Ovary (tissue), 9 donors: ENCODE data around the gene RSU1. TPM values are rescaled to one million over a fixed set of nuclear protein-coding genes. Genes with fewer than 3 reads are reported as not detected.

Experiments used
- DNase-seq, 5 donors: peaks; one replicate each; pipeline ENCODE4 v3.0.0-alpha.2; 2019 to 2020
- H3K27ac ChIP-seq, 2 donors: fragments of 200-600 bp; one replicate each; pipeline versions ENCODE4 v1.5.1 to v1.8.0; 2019 to 2022
- H3K27me3 ChIP-seq: fragments of 200-600 bp; one replicate; pipeline ENCODE4 v1.8.0; 2022
- H3K36me3 ChIP-seq: fragments of 200-600 bp; sonication (generic); one replicate; pipeline ENCODE4 v1.5.1; 2019
- H3K4me1 ChIP-seq: one replicate; pipeline ENCODE4 v1.8.1; 2013; ENCODE audit warnings: mild to moderate bottlenecking, moderate library complexity; ENCODE audit not compliant: insufficient read depth
- H3K4me3 ChIP-seq: fragments of 200-600 bp; sonication (generic); one replicate; pipeline ENCODE4 v1.5.1; 2017
- H3K9me3 ChIP-seq, 2 donors: fragments of 200-600 bp in 1 of 2; sonication (generic) in 1 of 2; one replicate each; pipeline versions ENCODE4 v1.5.1 to v1.8.1; 2013 to 2019; ENCODE audit warnings: mild to moderate bottlenecking in 1 of 2, moderate library complexity in 1 of 2
- CTCF ChIP-seq, 3 donors: fragments of 450-650 bp in 2 of 3; fragments of 200-600 bp in 1 of 3; IDR thresholded peaks; one replicate each; pipeline versions ENCODE4 v1.5.1 to v1.8.0; 2016 to 2022; ENCODE audit warnings: antibody characterized with exemption in 3 of 3, mild to moderate bottlenecking in 1 of 3
- EP300 ChIP-seq: sonication (generic); formaldehyde crosslinking; IDR thresholded peaks from one replicate; pipeline ENCODE4 v1.6.1; 2017; ENCODE audit warnings: antibody characterized with exemption
- POLR2A ChIP-seq: fragments of 450-650 bp; IDR thresholded peaks from one replicate; pipeline ENCODE4 v1.6.1; 2017; ENCODE audit warnings: antibody characterized with exemption, mild to moderate bottlenecking, moderate library complexity
- WGBS, 3 donors: extraction: QIAGEN DNeasy Blood & Tissue Kit in 1 of 3; methylation state at CpG; one replicate each; pipeline versions ENCODE4 v1.1.5 to v1.1.7; 2013 to 2017; 5-methylcytosine and 5-hydroxymethylcytosine counted together
- intact Hi-C, 4 donors: fragments of 100-400 bp; cut with DNase I; formaldehyde crosslinking; loops; one replicate each; pipeline versions ENCODE4 v1.11.0 to v1.15.1; 2022 to 2023
- polyA plus RNA-seq, 2 donors: library from polyadenylated mRNA; stranded (reverse); fragments of 200-250 nt in 1 of 2; fragments of 350-450 nt in 1 of 2; fragmentation: Illumina TruSeq in 1 of 2; extraction: RNeasy Lipid Tissue Mini Kit (QIAGEN cat#74804) in 1 of 2; gene quantifications; one replicate each; pipeline ENCODE4 v1.2.3, GENCODE V29; 2013 to 2014
- total RNA-seq, 7 donors: library from RNA; depleted of rRNA in 2 of 7; stranded (reverse); fragments of >200 nt in 2 of 7; fragmentation: NEBNext Ultra II Directional in 3 of 7; extraction: Animal tissue kit (Norgen Biotek cat#: 25700) in 3 of 7; gene quantifications; one replicate each; pipeline versions ENCODE4 v1.1.0 to v1.2.4, GENCODE V29; 2016 to 2023
- donor health status: DM: no; HTN: no; CAD: no; lungs with moderate emphysema.
- donor health status: DM: no; HTN: no; CAD: no.
- donor health status: Bipolar disorder and iron deficiency.
- donor health status: DM: yes; HTN: yes; CAD: no.
- donor health status: DM: no; HTN: no; CAD: no.
- donor health status: DM: yes; HTN: yes; CAD: no.

The RSU1 gene
- total and polyA plus RNA-seq, 9 donors, result 30.1 to 184 (median 70.3) TPM

GRCh38 chr10:16612981-16613355 lies 204.3 kb downstream of the RSU1 start:
- H3K36me3 ChIP-seq, result no peaks in the 10 kb centered on the region
- H3K27ac ChIP-seq, result no peak overlapping the region
- H3K9me3 ChIP-seq, result no peaks in the 10 kb centered on the region
- H3K4me1 ChIP-seq, result no peaks in the 10 kb centered on the region
- intact Hi-C loops, result no loop called here
- WGBS, 3 donors, result 75 to 81% (median 75%) methylated on average over 2 of the region's 2 CpGs
- no peak for DNase-seq
- H3K4me3 ChIP-seq, result no peak overlapping the region
- TF ChIP-seq CTCF (IDR thresholded peaks at IDR 0.05) (no peak), POLR2A (no peak), EP300 (no peak)
- H3K27me3 ChIP-seq, result no peaks in the 10 kb centered on the region

- intact Hi-C loops, result no loop called here
- no peaks in the 10 kb centered on the region for H3K27me3 ChIP-seq
- no peak overlapping the region for H3K4me3 ChIP-seq
- no peak for DNase-seq
- 71 to 76% (median 72%) methylated on average over 7 of the region's 7 CpGs for WGBS, 3 donors
- H3K9me3 ChIP-seq, result no peaks in the 10 kb centered on the region
- no peaks in the 10 kb centered on the region for H3K4me1 ChIP-seq
- TF ChIP-seq EP300 (no peak), POLR2A (no peak), CTCF (IDR thresholded peaks at IDR 0.05) (no peak)
- H3K36me3 ChIP-seq, result no peaks in the 10 kb centered on the region
- H3K27ac ChIP-seq, result no peak overlapping the region
These were observed 204.9 kb downstream of the RSU1 start for GRCh38 chr10:16612115-16612980.

GRCh38 chr10:16611037-16611436 lies 206.2 kb downstream of the RSU1 start:
- Histone ChIP-seq H3K27me3 (no peaks in the 10 kb centered on the region), H3K9me3 (no peaks in the 10 kb centered on the region), H3K36me3 (no peaks in the 10 kb centered on the region), H3K4me1 (no peaks in the 10 kb centered on the region), H3K27ac (no peak overlapping the region), H3K4me3 (no peak overlapping the region)
- 30 to 46% (median 34%) methylated on average over 7 of the region's 7 CpGs for WGBS, 3 donors
- intact Hi-C loops, result no loop called here
- no peak for DNase-seq
- TF ChIP-seq POLR2A, result no peak
- TF ChIP-seq CTCF (IDR thresholded peaks at IDR 0.05), result no peak
- no peak for TF ChIP-seq EP300

DNA sequence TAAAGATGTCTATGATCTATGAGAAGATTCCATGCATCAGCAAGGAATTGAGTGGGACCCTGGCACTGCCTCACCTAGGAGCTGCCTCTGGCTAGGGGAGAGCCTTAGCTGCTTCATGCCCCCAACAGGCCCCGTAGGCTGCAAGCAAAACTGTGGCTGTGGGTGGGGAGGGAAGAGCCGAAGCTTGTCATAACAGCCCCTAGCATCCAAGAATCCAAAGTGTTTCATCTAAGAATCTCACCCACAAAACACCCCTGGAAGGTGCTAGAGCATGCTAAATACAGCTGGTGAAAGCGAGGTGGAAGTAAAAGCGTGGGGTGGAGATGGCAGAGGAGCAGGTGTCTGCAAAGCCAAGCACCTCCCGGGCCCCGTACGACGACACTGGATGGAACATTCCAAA lies 208.0 kb downstream of the RSU1 start:
- Histone ChIP-seq H3K4me1 (no peaks in the 10 kb centered on the region), H3K9me3 (no peaks in the 10 kb centered on the region), H3K4me3 (no peak overlapping the region), H3K36me3 (no peaks in the 10 kb centered on the region), H3K27ac (no peak overlapping the region), H3K27me3 (no peaks in the 10 kb centered on the region)
- TF ChIP-seq POLR2A (no peak), CTCF (IDR thresholded peaks at IDR 0.05) (no peak), EP300 (no peak)
- intact Hi-C loops, result no loop called here
- 89 to 94% (median 91%) methylated on average over 8 of the region's 8 CpGs for WGBS, 3 donors
- no peak for DNase-seq
